ENCODE results near the gene CP.

The CP gene

GRCh38 chr3:149207475-149207874, 14.2 kb downstream of the CP start:
- Histone ChIP-seq H3K4me2 (ENCODE audit: insufficient read depth, low read length) (no peak overlapping the region), H2AFZ (ENCODE audit: low read depth, low read length) (no peak overlapping the region), H3K27ac (ENCODE audit: low read length) (no peak overlapping the region), H3K36me3 (ENCODE audit: insufficient read depth, low read length) (no peaks in the 10 kb centered on the region), H3K27me3 (ENCODE audit: insufficient read depth, low read length, poor library complexity) (peaks cover 10% of the 10 kb centered on the region), H3K9me3 (ENCODE audit: insufficient read depth, low read length, severe bottlenecking) (no peaks in the 10 kb centered on the region), H3K9ac (ENCODE audit: low read depth, low read length) (no peak overlapping the region), H3K4me1 (ENCODE audit: insufficient read depth, low read length) (no peaks in the 10 kb centered on the region), H3K79me2 (ENCODE audit: insufficient read depth, low read length) (no peaks in the 10 kb centered on the region), H3K4me3 (ENCODE audit: low read depth in 1 of 2, low read length in 2 of 2) (no peak overlapping the region), H4K20me1 (ENCODE audit: insufficient read depth, low read length) (no peaks in the 10 kb centered on the region)
- no peak for TF ChIP-seq EZH2 (IDR thresholded peaks at IDR 0.05; ENCODE audit: borderline replicate concordance, low read depth, low read length, severe bottlenecking)
- no peak for TF ChIP-seq CTCF (IDR thresholded peaks at IDR 0.05; ENCODE audit: borderline replicate concordance, extremely low read depth, low read length, poor library complexity, severe bottlenecking)
- no peak for DNase-seq
- ATAC-seq (ENCODE audit: insufficient read depth, low read depth), result no peak

- ATAC-seq (ENCODE audit: insufficient read depth, low read depth), result no peak
- no peak overlapping the region for H2AFZ ChIP-seq (ENCODE audit: low read depth, low read length)
- H3K27ac ChIP-seq (ENCODE audit: low read length), result no peak overlapping the region
Observed at GRCh38 chr3:149204390-149204991, 17.1 kb downstream of the CP start.

GRCh38 chr3:149203758-149204157, 17.9 kb downstream of the CP start:
- H2AFZ ChIP-seq (ENCODE audit: low read depth, low read length), result no peak overlapping the region
- no peaks in the 10 kb centered on the region for H3K4me1 ChIP-seq (ENCODE audit: insufficient read depth, low read length)
- no peaks in the 10 kb centered on the region for H3K9me3 ChIP-seq (ENCODE audit: insufficient read depth, low read length, severe bottlenecking)
- no peaks in the 10 kb centered on the region for H3K36me3 ChIP-seq (ENCODE audit: insufficient read depth, low read length)
- H3K4me3 ChIP-seq (ENCODE audit: low read depth in 1 of 2, low read length in 2 of 2), result no peak overlapping the region
- H3K27ac ChIP-seq (ENCODE audit: low read length), result no peak overlapping the region
- DNase-seq (no peak), ATAC-seq (ENCODE audit: insufficient read depth, low read depth) (no peak; the same call in 1 of the 3 replicates)
- no peak overlapping the region for H3K9ac ChIP-seq (ENCODE audit: low read depth, low read length)
- H4K20me1 ChIP-seq (ENCODE audit: insufficient read depth, low read length), result no peaks in the 10 kb centered on the region
- H3K79me2 ChIP-seq (ENCODE audit: insufficient read depth, low read length), result no peaks in the 10 kb centered on the region
- no peak overlapping the region for H3K4me2 ChIP-seq (ENCODE audit: insufficient read depth, low read length)
- TF ChIP-seq CTCF (IDR thresholded peaks at IDR 0.05; ENCODE audit: borderline replicate concordance, extremely low read depth, low read length, poor library complexity, severe bottlenecking) (no peak), EZH2 (IDR thresholded peaks at IDR 0.05; ENCODE audit: borderline replicate concordance, low read depth, low read length, severe bottlenecking) (no peak)
- H3K27me3 ChIP-seq (ENCODE audit: insufficient read depth, low read length, poor library complexity), result peaks cover 9% of the 10 kb centered on the region

More at GRCh38 chr3:149204390-149204991, 17.1 kb downstream of the CP start:
- peaks cover 10% of the 10 kb centered on the region for H3K27me3 ChIP-seq (ENCODE audit: insufficient read depth, low read length, poor library complexity)
- no peaks in the 10 kb centered on the region for H3K36me3 ChIP-seq (ENCODE audit: insufficient read depth, low read length)
- H3K79me2 ChIP-seq (ENCODE audit: insufficient read depth, low read length), result no peaks in the 10 kb centered on the region
- H3K9me3 ChIP-seq (ENCODE audit: insufficient read depth, low read length, severe bottlenecking), result no peaks in the 10 kb centered on the region
- no peaks in the 10 kb centered on the region for H4K20me1 ChIP-seq (ENCODE audit: insufficient read depth, low read length)
- H3K4me1 ChIP-seq (ENCODE audit: insufficient read depth, low read length), result no peaks in the 10 kb centered on the region
- no peak overlapping the region for H3K9ac ChIP-seq (ENCODE audit: low read depth, low read length)
- no peak overlapping the region for H3K4me2 ChIP-seq (ENCODE audit: insufficient read depth, low read length)
- H3K4me3 ChIP-seq (ENCODE audit: low read depth in 1 of 2, low read length in 2 of 2), result no peak overlapping the region
- DNase-seq, result no peak
- TF ChIP-seq EZH2 (IDR thresholded peaks at IDR 0.05; ENCODE audit: borderline replicate concordance, low read depth, low read length, severe bottlenecking), result no peak
- no peak for TF ChIP-seq CTCF (IDR thresholded peaks at IDR 0.05; ENCODE audit: borderline replicate concordance, extremely low read depth, low read length, poor library complexity, severe bottlenecking)

Data from DND-41 (cell line).